A673 (cell line): ENCODE measurements around the gene HOXC6.

ENCODE experiments used
- EZH2 ChIP-seq: fragments of 200-600 bp; sonication (generic); IDR thresholded peaks from 2 replicates; pipeline ENCODE4 v1.6.1; 2017; ENCODE audit warnings: borderline replicate concordance, low read depth, mild to moderate bottlenecking, mixed read lengths, antibody characterized with exemption, low read length; ENCODE audit not compliant: poor library complexity, severe bottlenecking
- TF ChIP-seq, protein P1 (sequence below): fragments of 300-800, 200-600 bp; sonication (generic); conservative IDR thresholded peaks from 2 replicates; pipeline ENCODE4 v1.5.1; 2017; ENCODE audit warnings: low read depth, mild to moderate bottlenecking, antibody characterized with exemption, low read length, moderate library complexity, mixed read lengths

DNA sequence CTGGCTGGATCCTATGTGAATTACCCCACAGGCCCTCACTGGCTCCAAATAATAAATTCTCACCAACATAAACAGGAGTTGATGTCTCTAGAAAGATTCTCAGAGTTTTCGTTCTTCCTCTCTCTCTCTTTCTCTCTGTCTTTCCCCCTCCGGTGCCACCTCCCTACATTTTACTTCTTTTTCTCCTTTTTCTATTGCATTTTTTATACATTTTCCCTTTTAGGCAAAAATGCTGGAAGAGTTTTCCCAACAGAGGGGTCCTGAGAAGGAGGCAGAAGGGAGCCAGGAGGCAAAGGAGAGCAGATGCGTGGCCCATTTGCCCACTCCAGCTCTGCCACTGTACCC is 826 bp upstream of the HOXC6 start:
- TF ChIP-seq, protein P1, sequence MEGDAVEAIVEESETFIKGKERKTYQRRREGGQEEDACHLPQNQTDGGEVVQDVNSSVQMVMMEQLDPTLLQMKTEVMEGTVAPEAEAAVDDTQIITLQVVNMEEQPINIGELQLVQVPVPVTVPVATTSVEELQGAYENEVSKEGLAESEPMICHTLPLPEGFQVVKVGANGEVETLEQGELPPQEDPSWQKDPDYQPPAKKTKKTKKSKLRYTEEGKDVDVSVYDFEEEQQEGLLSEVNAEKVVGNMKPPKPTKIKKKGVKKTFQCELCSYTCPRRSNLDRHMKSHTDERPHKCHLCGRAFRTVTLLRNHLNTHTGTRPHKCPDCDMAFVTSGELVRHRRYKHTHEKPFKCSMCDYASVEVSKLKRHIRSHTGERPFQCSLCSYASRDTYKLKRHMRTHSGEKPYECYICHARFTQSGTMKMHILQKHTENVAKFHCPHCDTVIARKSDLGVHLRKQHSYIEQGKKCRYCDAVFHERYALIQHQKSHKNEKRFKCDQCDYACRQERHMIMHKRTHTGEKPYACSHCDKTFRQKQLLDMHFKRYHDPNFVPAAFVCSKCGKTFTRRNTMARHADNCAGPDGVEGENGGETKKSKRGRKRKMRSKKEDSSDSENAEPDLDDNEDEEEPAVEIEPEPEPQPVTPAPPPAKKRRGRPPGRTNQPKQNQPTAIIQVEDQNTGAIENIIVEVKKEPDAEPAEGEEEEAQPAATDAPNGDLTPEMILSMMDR = no peak
- TF ChIP-seq EZH2 = no peak
